Heart right ventricle (tissue), 16 donors: ENCODE measurements around the gene FCAMR. TPM values are rescaled to one million over a fixed set of nuclear protein-coding genes. Genes with fewer than 3 reads are reported as not detected.

ENCODE experiments used
- ATAC-seq, 8 donors: fragments of 200-7000 bp; cut with Tn5 transposase; one replicate each; pipeline ENCODE4 v1.9.1; 2020; ENCODE audit warnings: mild to moderate bottlenecking in 8 of 8, moderate library complexity in 8 of 8, moderate number of reproducible peaks in 1 of 8
- DNase-seq, 2 donors: peaks; one replicate each; pipeline ENCODE4 v3.0.0-alpha.2; 2020
- H3K27ac ChIP-seq, 10 donors: fragments of 200-600 bp; sonication (generic) in 2 of 10; one replicate each; pipeline versions ENCODE4 v1.5.0 to v1.8.0; 2020 to 2022; ENCODE audit warnings: mild to moderate bottlenecking in 3 of 10
- H3K27me3 ChIP-seq, 7 donors: fragments of 200-600 bp; one replicate each; pipeline ENCODE4 v1.8.0; 2021 to 2022; ENCODE audit warnings: mild to moderate bottlenecking in 2 of 7
- H3K36me3 ChIP-seq, 9 donors: fragments of 200-600 bp; sonication (generic) in 1 of 9; one replicate each; pipeline versions ENCODE4 v1.5.0 to v1.8.0; 2020 to 2022; ENCODE audit warnings: mild to moderate bottlenecking in 2 of 9
- H3K4me1 ChIP-seq, 9 donors: fragments of 200-600 bp; sonication (generic) in 1 of 9; one replicate each; pipeline versions ENCODE4 v1.5.0 to v1.8.0; 2020 to 2022; ENCODE audit warnings: mild to moderate bottlenecking in 4 of 9
- H3K4me3 ChIP-seq, 10 donors: fragments of 200-600 bp; sonication (generic) in 2 of 10; one replicate each; pipeline versions ENCODE4 v1.5.0 to v1.8.0; 2020 to 2022; ENCODE audit warnings: mild to moderate bottlenecking in 7 of 10, moderate library complexity in 2 of 10
- H3K9me3 ChIP-seq, 11 donors: fragments of 200-600 bp in 10 of 11; sonication (generic) in 2 of 11; one replicate each; pipeline versions ENCODE4 v1.5.0 to v1.8.0; 2013 to 2022; ENCODE audit warnings: mild to moderate bottlenecking in 2 of 11, control low read depth in 1 of 11, moderate library complexity in 1 of 11
- CTCF ChIP-seq, 9 donors: fragments of 200-600 bp; sonication (generic) in 2 of 9; IDR thresholded peaks; one replicate each; pipeline versions ENCODE4 v1.5.0 to v1.8.0; 2021 to 2022; ENCODE audit warnings: antibody characterized with exemption in 9 of 9, mild to moderate bottlenecking in 5 of 9, moderate library complexity in 1 of 9
- WGBS, 2 donors: extraction: QIAGEN DNeasy Blood & Tissue Kit; methylation state at CpG; one replicate each; pipeline ENCODE4 v1.1.7; 2013; ENCODE audit warnings: inconsistent platforms in 1 of 2; 5-methylcytosine and 5-hydroxymethylcytosine counted together
- intact Hi-C, 10 donors: fragments of 100-400 bp; cut with DNase I; formaldehyde crosslinking; loops; one replicate each; pipeline versions ENCODE4 v1.11.1 to v1.14.2; 2022
- polyA plus RNA-seq, 2 donors: library from polyadenylated mRNA; stranded (reverse); fragments of 200-250 nt; gene quantifications; one replicate each; pipeline ENCODE4 v1.2.3, GENCODE V29; 2013
- total RNA-seq, 10 donors: library from RNA; stranded (reverse); fragmentation: NEBNext Ultra II Directional in 3 of 10; extraction: Animal tissue kit (Norgen Biotek cat#: 25700) in 3 of 10; gene quantifications; one replicate each; pipeline versions ENCODE4 v1.2.1 to v1.2.4, GENCODE V29; 2021 to 2023
- donor health status: Arrhythmogenic right ventricular cardiomyopathy.
- donor health status: ischemic (EF 13 %, LVEDD 7.1; RV severe dilation, severe dysfunction).
- donor health status: healthy with polysubstance abuse.
- donor health status: DM: no; HTN: yes; CAD: no.
- donor health status: DM: no; HTN: no; CAD: no.
- donor health status: ischemic (EF 25% LVEDD 6.9; RV normal size, moderate dysfunction).
- donor health status: ischemic (EF 25% LVEDD 5.7; RV mildly dilated, moderate dysfunction).
- donor health status: healthy.
- donor health status: DM: yes; HTN: yes; CAD: no.
- donor health status: Ischemic cardiomyopathy.
- donor health status: ischemic (EF 35%, LVEDD 5.7; RV mildly dilated, moderate dysfunction).
- donor health status: nonischemic (EF 11% LVEDD 7.7; RV severe dilation, severe dysfunction).
- donor health status: DM: yes; HTN: yes; CAD: no.
- donor health status: PGD.
- donor health status: ischemic (EF 29% LVEDD 5.4; RV normal size, mild dysfunction).
- donor health status: nonischemic (EF 23%, LVEDD 6.1; RV moderate dilation, normal function).

The FCAMR gene
- total and polyA plus RNA-seq, 12 donors: not detected

- intact Hi-C loops: no loop called here
- H3K4me1 ChIP-seq: peaks cover 0 to 9% (median 0%) of the 10 kb centered on the region in 9 donors
- ATAC-seq: no peak
Measured at GRCh38 chr1:206945779-206946178, 24.5 kb downstream of the FCAMR start.

GRCh38 chr1:206944703-206945102, 25.6 kb downstream of the FCAMR start:
- H3K9me3 ChIP-seq: peaks cover 0 to 3% (median 0%) of the 10 kb centered on the region in 11 donors
- intact Hi-C loops: no loop called here
- H3K4me3 ChIP-seq: no peak overlapping the region
- ATAC-seq: no peak
- H3K4me1 ChIP-seq: peaks cover 0 to 9% (median 0%) of the 10 kb centered on the region in 9 donors
- H3K27me3 ChIP-seq: peaks cover 0 to 53% (median 29%) of the 10 kb centered on the region in 7 donors
- H3K27ac ChIP-seq: no peak overlapping the region
- no peak for TF ChIP-seq CTCF (IDR thresholded peaks at IDR 0.05)
- no peak for DNase-seq
- no peaks in the 10 kb centered on the region for H3K36me3 ChIP-seq
- 45 to 47% methylated on average over 5 of the region's 5 CpGs for WGBS, 2 donors

More at GRCh38 chr1:206945779-206946178, 24.5 kb downstream of the FCAMR start:
- DNase-seq: no peak
- Histone ChIP-seq H3K27me3 (peaks cover 0 to 55% (median 33%) of the 10 kb centered on the region in 7 donors), H3K4me3 (no peak overlapping the region), H3K27ac (no peak overlapping the region), H3K36me3 (no peaks in the 10 kb centered on the region), H3K9me3 (peaks cover 0 to 5% (median 0%) of the 10 kb centered on the region in 11 donors)
- 87 to 90% methylated on average over 4 of the region's 4 CpGs for WGBS, 2 donors
- no peak for TF ChIP-seq CTCF (IDR thresholded peaks at IDR 0.05)

GRCh38 chr1:206941766-206942418, 28.4 kb downstream of the FCAMR start:
- Histone ChIP-seq H3K4me1 (no peaks in the 10 kb centered on the region), H3K36me3 (no peaks in the 10 kb centered on the region), H3K4me3 (no peak overlapping the region), H3K27ac (no peak overlapping the region), H3K27me3 (peaks cover 0 to 40% (median 29%) of the 10 kb centered on the region in 7 donors), H3K9me3 (no peaks in the 10 kb centered on the region)
- TF ChIP-seq CTCF (IDR thresholded peaks at IDR 0.05): no peak
- intact Hi-C loops: no loop called here
- no peak for DNase-seq
- 29 to 30% methylated on average over 6 of the region's 6 CpGs for WGBS, 2 donors
- ATAC-seq: no peak

GRCh38 chr1:206940588-206940936, 29.7 kb downstream of the FCAMR start:
- no peak overlapping the region for H3K27ac ChIP-seq
- H3K36me3 ChIP-seq: no peaks in the 10 kb centered on the region
- no peaks in the 10 kb centered on the region for H3K4me1 ChIP-seq
- H3K9me3 ChIP-seq: no peaks in the 10 kb centered on the region
- TF ChIP-seq CTCF (IDR thresholded peaks at IDR 0.05): no peak
- H3K4me3 ChIP-seq: no peak overlapping the region
- 92 to 93% methylated on average over 3 of the region's 3 CpGs for WGBS, 2 donors
- DNase-seq: no peak
- intact Hi-C loops: no loop called here
- no peak for ATAC-seq
- H3K27me3 ChIP-seq: peaks cover 0 to 41% (median 17%) of the 10 kb centered on the region in 7 donors
